HFF-Myc (cell line): Measurements from ENCODE around the gene CATSPER4.

Source experiments
- DNase-seq: peaks from one replicate; pipeline ENCODE4 v3.0.0-alpha.2; 2011; ENCODE audit warnings: low read depth; ENCODE audit errors: extremely low read depth
- H3K4me3 ChIP-seq: replicated peaks from 2 replicates; pipeline ENCODE4 v1.5.1; 2011; ENCODE audit warnings: low read depth, mild to moderate bottlenecking, control low read depth, low read length
- TF ChIP-seq, protein P1 (sequence below): IDR thresholded peaks from 2 replicates; pipeline ENCODE4 v1.5.1; 2012; ENCODE audit warnings: mild to moderate bottlenecking, low read depth, low read length, control low read depth; ENCODE audit errors: missing control alignments

Gene CATSPER4

DNA sequence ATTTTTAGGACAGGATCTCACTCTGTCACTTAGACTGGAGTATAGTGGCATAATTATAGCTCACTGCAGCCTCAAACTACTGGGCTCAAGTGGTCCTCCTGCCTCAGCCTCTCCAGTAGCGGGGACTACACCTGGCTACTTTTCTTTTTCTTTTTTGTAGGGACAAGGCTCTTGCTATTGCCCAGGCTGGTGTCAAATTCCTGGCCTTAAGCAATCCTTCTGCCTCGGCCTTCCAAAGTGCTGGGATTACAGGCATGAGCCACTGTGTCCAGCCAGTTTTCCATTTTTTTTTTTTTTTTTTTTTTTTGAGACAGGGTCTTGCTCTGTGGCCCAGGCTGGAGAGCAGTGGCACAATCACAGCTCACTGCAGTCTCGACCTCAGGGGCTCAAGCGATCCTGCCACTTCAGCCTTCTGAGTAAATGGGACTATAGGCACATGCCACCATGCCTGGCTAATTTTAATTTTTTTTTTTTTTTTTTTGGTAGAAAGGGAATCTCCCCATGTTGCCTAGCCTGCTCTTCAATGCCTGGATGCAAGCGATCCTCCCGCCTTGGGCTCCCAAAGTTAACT lies 23.0 kb downstream of the CATSPER4 start:
- no peak for DNase-seq
- TF ChIP-seq, protein P1, sequence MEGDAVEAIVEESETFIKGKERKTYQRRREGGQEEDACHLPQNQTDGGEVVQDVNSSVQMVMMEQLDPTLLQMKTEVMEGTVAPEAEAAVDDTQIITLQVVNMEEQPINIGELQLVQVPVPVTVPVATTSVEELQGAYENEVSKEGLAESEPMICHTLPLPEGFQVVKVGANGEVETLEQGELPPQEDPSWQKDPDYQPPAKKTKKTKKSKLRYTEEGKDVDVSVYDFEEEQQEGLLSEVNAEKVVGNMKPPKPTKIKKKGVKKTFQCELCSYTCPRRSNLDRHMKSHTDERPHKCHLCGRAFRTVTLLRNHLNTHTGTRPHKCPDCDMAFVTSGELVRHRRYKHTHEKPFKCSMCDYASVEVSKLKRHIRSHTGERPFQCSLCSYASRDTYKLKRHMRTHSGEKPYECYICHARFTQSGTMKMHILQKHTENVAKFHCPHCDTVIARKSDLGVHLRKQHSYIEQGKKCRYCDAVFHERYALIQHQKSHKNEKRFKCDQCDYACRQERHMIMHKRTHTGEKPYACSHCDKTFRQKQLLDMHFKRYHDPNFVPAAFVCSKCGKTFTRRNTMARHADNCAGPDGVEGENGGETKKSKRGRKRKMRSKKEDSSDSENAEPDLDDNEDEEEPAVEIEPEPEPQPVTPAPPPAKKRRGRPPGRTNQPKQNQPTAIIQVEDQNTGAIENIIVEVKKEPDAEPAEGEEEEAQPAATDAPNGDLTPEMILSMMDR = no peak
- no peak overlapping the region for H3K4me3 ChIP-seq

DNA sequence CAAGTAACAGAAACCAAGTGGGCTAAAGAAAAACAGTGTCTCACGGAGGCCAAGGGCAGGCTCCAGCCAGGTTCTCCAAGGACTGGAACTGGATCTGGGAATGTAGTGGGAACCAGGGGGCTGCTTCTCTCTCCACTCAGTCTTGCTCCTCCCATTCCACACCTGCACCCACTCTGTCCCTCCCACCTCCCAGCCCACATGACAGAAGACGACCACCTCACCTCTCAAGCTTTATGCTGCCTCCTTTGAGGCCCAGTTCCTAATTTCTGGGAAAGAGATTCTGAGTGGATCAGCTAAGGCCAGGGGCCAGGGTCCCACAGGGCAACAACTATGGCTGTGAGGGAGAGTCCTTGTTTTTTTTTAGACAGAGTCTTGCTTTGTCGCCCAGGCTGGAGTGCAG lies 24.8 kb downstream of the CATSPER4 start:
- DNase-seq = no peak
- TF ChIP-seq, protein P1 = no peak
- H3K4me3 ChIP-seq = no peak overlapping the region

DNA sequence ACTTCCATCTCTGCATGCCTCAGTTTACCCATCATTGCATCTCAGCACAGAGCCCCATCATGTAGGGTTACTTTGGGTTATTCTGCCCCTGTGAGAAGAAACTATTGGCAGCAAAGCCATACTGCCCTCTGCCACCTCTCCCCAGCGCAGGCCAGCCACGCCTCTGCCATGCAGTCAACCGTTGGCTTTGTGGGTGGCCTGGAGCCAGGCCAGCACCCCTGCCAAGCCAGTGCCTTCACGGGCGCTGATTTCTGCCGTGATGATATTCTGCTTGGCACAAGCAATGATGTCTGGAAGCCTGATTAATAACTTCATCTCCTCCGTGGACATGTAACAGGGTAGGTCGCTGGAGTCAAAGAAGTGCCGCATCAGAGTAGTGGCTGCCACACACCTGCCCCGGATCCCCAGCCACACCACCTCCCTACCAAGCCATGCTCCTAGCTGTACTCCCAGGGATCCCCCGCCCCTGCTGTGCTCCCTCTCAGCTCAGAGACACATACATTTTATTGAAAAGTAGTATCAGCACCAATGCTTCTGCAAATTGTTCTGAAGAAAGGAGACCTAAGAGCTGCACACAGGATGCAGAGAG lies 28.6 kb downstream of the CATSPER4 start:
- no peak overlapping the region for H3K4me3 ChIP-seq
- TF ChIP-seq, protein P1 = no peak
- DNase-seq = no peak

DNA sequence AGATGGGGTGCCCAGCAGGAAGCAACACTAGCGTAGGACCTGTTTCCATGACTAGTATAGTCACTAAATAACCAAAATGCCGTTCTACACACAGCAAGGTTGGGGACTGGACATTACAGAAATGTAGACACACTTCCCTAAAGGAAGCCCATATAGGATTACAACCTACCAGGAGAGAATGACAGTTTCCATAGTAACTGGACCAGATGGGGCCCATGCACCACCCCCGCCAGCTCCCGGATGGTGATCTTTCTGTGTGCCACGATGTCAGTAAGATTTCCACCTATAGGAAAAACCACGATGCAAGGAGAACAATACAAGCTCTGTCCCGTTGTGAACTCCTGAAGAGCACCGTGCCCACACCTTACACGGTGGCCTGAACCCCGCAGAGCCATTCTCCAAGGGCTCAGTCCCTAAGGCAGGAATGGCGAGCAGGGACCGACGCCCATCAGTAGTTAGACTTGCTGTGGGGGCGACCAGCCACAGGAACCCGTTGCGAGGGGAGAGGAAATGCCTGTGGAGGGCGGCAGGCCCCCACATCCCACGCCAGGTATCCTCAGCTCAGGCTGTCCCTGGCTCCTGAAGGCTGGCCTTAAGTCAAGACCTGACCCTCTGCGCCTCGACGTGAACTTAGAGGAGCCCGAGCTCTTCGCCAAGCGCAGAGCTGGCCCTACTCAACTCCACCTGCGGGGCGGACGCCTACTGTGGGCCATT lies 30.0 kb downstream of the CATSPER4 start:
- DNase-seq = no peak
- TF ChIP-seq, protein P1 = no peak
- H3K4me3 ChIP-seq = no peak overlapping the region

DNA sequence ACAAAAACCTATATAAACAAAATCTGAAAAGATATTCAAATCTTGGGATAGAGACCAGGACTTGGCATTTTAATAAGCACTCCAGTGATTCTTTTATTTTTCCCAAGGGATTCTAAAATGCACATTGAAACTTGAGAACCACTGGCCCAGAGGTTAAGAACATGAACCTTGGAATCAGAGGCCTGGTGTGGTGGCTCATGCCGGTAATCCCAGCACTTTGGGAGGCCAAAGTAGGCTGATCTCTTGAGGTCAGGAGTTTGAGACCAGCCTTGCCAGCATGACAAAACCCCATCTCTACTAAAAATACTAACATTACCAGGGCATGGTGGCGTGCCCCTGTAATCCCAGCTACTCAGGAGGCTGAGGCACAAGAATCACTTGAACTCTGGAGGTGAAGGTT lies 30.7 kb downstream of the CATSPER4 start:
- H3K4me3 ChIP-seq = no peak overlapping the region
- no peak for DNase-seq
- TF ChIP-seq, protein P1 = no peak

DNA sequence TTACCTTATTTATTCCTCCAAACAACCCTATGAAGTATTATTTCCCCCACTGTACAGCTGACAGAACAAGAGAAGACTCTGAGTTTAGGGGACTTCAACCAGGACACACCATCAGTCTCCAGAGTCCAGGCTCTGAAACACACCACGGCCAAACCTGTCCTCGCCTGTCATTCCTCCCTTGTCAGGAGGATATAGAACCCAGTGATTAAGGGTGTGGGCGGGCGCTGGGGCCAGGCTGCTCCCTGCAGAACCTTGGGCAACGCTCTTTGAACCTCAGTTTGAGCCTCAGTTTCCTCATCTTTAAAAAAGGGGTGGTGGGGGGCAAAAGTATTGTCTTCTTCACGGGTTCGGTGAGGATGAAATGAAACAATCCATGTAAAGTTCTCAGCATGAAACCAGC lies 34.2 kb downstream of the CATSPER4 start:
- TF ChIP-seq, protein P1 = no peak
- H3K4me3 ChIP-seq = no peak overlapping the region
- no peak for DNase-seq
